HFF-Myc (cell line): Measurements from ENCODE around the gene CXCR2.

ENCODE experiments used
- DNase-seq: peaks from one replicate; pipeline ENCODE4 v3.0.0-alpha.2; 2011; ENCODE audit warnings: low read depth; ENCODE audit errors: extremely low read depth
- H3K4me3 ChIP-seq: replicated peaks from 2 replicates; pipeline ENCODE4 v1.5.1; 2011; ENCODE audit warnings: low read depth, mild to moderate bottlenecking, control low read depth, low read length
- CTCF ChIP-seq: IDR thresholded peaks from 2 replicates; pipeline ENCODE4 v1.5.1; 2012; ENCODE audit warnings: mild to moderate bottlenecking, low read depth, low read length, control low read depth; ENCODE audit errors: missing control alignments

CXCR2 gene

DNA sequence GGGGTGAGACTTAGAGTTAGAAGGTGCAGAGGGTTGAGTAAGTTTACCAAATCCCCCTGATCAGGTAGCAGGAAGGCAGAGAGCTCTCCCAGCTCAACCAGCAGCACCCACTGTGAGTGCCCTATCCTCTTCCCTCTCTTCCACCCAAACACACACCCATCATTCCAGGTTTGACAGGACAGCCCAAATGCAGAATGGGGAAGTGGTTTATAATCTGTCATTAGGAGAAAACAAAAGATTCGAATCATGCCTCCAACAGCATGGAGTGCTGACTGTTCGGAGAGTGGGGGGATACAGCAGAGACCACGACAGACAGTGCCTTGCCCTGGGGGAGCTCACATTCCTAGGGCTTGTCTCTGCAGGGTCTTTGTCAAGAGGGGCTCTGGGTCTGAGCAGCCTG, 11.7 kb downstream of the CXCR2 start:
- DNase-seq = no peak
- TF ChIP-seq CTCF = no peak
- no peak overlapping the region for H3K4me3 ChIP-seq

GRCh38 chr2:218138047-218138446, 12.2 kb downstream of the CXCR2 start:
- TF ChIP-seq CTCF = no peak
- DNase-seq = no peak
- no peak overlapping the region for H3K4me3 ChIP-seq

GRCh38 chr2:218145124-218145523, 19.3 kb downstream of the CXCR2 start:
- TF ChIP-seq CTCF = no peak
- DNase-seq = no peak
- H3K4me3 ChIP-seq = no peak overlapping the region

DNA sequence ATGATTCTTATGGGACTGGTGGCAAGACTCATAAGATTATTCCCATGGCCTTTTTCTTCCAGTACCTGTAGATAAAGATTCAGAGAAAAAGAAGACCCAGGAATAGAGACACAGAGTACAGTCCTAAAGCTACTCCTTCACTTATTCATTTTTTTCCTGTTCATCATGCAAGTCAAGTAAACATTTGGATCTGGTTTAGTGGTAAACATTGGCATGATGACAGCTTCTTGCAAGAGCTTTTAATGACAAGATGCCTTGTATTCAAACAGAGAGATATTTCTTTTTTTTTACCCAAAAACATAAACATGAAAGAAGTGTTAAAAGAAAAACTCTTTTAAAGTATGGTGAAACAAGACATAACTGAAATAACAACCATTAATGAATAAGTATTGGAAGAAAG, 20.2 kb downstream of the CXCR2 start:
- TF ChIP-seq CTCF = no peak
- H3K4me3 ChIP-seq = no peak overlapping the region
- no peak for DNase-seq

DNA sequence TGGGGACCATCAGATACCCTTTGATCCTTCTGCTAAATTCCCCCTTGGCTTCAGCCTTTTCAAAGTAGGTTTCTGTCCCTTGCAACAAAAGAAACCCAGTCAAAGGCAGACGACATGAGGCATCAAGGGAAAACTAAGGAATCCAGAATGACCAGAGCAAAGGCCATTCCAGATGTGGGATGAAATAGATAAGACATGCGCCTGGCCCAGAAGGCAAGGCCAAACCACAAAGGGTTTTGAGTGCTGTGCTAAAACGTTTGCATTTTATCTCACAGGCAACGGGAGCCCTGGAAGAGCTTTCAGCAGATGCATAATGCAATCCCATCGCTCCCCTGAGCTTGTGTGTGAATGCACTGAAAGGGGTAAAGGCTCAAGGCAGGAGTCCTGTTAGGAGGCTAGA, 23.3 kb downstream of the CXCR2 start:
- no peak for TF ChIP-seq CTCF
- no peak for DNase-seq

GRCh38 chr2:218149848-218150440, 24.1 kb downstream of the CXCR2 start:
- TF ChIP-seq CTCF = no peak
- DNase-seq = no peak
- no peak overlapping the region for H3K4me3 ChIP-seq

More for the DNA sequence above, 23.3 kb downstream of the CXCR2 start:
- H3K4me3 ChIP-seq = no peak overlapping the region

DNA sequence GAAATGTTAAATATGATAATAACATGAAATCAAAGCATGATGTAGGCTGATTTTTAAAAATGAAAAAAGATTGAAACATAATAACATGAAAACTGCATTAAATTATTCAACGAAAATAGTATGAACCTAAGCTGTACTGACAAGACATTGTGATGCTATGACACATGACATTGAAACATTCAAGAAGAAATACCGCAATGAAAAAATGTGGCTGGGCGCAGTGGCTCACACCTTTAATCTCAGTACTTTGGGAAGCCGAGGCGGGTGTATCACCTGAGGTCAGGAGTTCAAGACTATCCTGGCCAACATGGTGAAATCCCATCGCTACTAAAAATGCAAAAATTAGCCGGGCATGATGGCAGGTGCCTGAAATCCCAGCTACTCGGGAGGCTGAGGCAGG, 26.3 kb downstream of the CXCR2 start:
- no peak for TF ChIP-seq CTCF
- DNase-seq = no peak
- no peak overlapping the region for H3K4me3 ChIP-seq
